Osteocyte (in vitro differentiated cells): ENCODE data around the gene CTDSP1. TPM values are rescaled to one million over a fixed set of nuclear protein-coding genes. Genes with fewer than 3 reads are reported as not detected.

Experiments
- DNase-seq: peaks from one replicate; pipeline ENCODE4 v3.0.0; 2021; ENCODE audit warnings: mixed read lengths; ENCODE audit not compliant: unreplicated experiment; ENCODE audit errors: extremely low spot score
- H3K27ac Mint-ChIP-seq: one replicate; pipeline ENCODE4 v1.8.0; 2021; ENCODE audit warnings: mild to moderate bottlenecking, mixed read lengths; ENCODE audit not compliant: unreplicated experiment
- H3K27me3 Mint-ChIP-seq: one replicate; pipeline ENCODE4 v1.8.0; 2021; ENCODE audit warnings: mixed read lengths; ENCODE audit not compliant: unreplicated experiment
- H3K36me3 Mint-ChIP-seq: one replicate; pipeline ENCODE4 v1.8.0; 2021; ENCODE audit warnings: mixed read lengths; ENCODE audit not compliant: unreplicated experiment
- H3K4me1 Mint-ChIP-seq: one replicate; pipeline ENCODE4 v1.8.0; 2021; ENCODE audit warnings: mixed read lengths; ENCODE audit not compliant: unreplicated experiment
- H3K4me3 Mint-ChIP-seq: one replicate; pipeline ENCODE4 v1.8.0; 2021; ENCODE audit warnings: mild to moderate bottlenecking, moderate library complexity, mixed read lengths; ENCODE audit not compliant: unreplicated experiment
- H3K9me3 Mint-ChIP-seq: one replicate; pipeline ENCODE4 v1.8.0; 2021; ENCODE audit warnings: mixed read lengths; ENCODE audit not compliant: unreplicated experiment
- total RNA-seq: library from RNA; stranded (reverse); gene quantifications from 2 replicates; pipeline ENCODE4 v1.2.1, GENCODE V29; 2021
- TF ChIP-seq, protein P1 (sequence below): fragments of 200-600 bp; sonication (generic); IDR thresholded peaks from 2 replicates; pipeline ENCODE4 v1.5.0; 2021; ENCODE audit warnings: antibody characterized with exemption, mild to moderate bottlenecking, moderate library complexity

Gene CTDSP1
- total RNA-seq, 1 donor from 2014 or later, result 131 TPM

DNA sequence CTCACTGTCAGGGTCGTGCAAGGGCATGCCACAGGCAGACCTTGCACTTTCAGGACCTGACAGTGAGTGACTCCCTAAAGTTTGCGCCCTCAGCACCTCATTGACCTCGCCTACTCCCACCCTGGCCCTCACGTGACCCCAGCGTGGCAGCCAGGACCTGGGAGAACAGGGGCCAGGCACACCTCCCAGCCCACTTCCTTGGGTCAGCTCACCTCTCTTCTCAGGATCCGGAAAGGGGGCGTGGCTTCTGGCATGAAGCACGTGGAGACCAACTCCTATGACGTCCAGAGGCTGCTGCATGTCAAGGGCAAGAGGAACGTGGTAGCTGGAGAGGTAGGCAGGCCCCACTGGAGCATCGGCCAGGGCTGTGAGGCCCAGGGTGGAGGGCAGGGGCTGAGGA, 28.1 kb downstream of the CTDSP1 start:
- TF ChIP-seq, protein P1, sequence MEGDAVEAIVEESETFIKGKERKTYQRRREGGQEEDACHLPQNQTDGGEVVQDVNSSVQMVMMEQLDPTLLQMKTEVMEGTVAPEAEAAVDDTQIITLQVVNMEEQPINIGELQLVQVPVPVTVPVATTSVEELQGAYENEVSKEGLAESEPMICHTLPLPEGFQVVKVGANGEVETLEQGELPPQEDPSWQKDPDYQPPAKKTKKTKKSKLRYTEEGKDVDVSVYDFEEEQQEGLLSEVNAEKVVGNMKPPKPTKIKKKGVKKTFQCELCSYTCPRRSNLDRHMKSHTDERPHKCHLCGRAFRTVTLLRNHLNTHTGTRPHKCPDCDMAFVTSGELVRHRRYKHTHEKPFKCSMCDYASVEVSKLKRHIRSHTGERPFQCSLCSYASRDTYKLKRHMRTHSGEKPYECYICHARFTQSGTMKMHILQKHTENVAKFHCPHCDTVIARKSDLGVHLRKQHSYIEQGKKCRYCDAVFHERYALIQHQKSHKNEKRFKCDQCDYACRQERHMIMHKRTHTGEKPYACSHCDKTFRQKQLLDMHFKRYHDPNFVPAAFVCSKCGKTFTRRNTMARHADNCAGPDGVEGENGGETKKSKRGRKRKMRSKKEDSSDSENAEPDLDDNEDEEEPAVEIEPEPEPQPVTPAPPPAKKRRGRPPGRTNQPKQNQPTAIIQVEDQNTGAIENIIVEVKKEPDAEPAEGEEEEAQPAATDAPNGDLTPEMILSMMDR, result no peak
- H3K36me3 Mint-ChIP-seq, result no peaks in the 10 kb centered on the region
- H3K27me3 Mint-ChIP-seq, result no peaks in the 10 kb centered on the region
- no peak overlapping the region for H3K4me3 Mint-ChIP-seq
- no peak for DNase-seq
- H3K27ac Mint-ChIP-seq, result no peak overlapping the region
- H3K4me1 Mint-ChIP-seq, result no peaks in the 10 kb centered on the region
- H3K9me3 Mint-ChIP-seq, result no peaks in the 10 kb centered on the region

DNA sequence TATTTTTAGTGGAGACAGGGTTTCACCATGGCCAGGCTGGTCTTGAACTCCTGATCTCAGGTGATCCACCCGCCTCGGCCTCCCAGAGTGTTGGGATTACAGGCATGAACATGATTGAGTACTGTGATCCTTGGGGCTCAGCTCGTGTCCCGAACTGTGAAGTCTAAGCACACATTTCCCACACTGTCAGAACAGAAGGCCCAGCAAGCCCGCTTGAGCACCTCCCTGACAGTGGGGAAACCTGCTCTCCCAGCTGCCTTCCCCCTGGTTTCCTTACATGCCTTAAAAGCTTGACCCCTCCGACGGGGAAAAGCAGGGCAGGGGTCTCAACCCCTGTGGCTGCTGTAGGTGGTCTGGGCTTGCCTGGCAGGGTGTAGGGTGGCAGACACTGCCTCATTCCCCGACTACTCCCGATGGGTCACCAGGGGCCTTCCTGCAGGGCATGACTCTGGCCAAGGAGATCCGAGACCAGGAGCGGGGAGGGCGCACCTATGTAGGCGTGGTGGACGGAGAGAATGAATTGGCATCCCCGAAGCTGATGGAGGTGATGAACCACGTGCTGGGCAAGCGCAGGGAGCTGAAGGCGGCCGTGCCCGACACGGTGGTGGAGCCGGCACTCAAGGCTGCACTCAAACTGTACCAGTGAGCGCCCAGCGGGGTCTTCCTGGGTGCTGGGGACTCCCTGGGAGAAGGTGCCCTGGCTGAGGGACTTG, 29.3 kb downstream of the CTDSP1 start:
- no peak for DNase-seq
- Mint-ChIP-seq H3K4me3 (no peak overlapping the region), H3K9me3 (no peaks in the 10 kb centered on the region), H3K27me3 (no peaks in the 10 kb centered on the region), H3K27ac (no peak overlapping the region), H3K4me1 (no peaks in the 10 kb centered on the region), H3K36me3 (no peaks in the 10 kb centered on the region)
- TF ChIP-seq, protein P1, result no peak

DNA sequence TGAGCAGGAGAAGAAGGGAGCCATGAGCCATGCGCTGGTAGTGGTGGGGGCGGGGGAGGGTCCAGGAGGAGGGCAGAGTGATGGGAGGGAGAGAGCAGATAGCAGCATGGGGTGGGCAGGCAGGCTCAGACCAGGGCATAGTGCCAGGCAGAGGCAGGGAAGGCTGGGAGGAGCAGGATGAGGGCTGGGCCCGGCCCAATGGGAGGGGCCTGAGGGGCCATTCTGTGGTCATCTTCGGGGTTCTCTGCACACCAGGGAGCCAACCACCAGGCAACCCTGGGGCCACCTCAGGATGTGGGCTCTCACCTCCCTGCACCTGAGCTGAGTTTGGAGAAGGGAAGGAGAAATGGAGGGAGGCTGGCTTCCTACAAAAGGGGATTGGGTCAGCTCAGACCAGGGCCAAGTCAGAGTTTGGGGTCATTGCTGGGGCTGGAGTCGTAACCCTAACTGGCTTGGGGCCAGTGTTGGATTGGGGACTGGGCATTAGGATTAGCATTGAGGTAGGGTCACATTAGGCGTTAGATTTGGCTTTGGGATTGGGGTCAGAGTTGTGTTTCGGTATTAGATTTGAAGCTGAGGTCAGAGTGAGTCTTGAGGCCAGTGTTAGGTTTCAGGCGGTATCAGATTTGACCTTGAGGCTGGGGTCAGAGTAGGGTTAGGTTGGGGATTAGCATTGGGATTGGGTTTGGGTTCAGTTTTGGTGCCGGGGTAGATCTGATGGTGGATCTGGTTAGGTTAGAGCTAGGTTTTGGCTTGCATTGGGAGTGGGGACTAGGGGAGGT, 30.4 kb downstream of the CTDSP1 start:
- DNase-seq, result no peak
- no peak overlapping the region for H3K27ac Mint-ChIP-seq
- no peaks in the 10 kb centered on the region for H3K36me3 Mint-ChIP-seq
- TF ChIP-seq, protein P1, result no peak
- H3K4me3 Mint-ChIP-seq, result no peak overlapping the region
- no peaks in the 10 kb centered on the region for H3K27me3 Mint-ChIP-seq
- H3K9me3 Mint-ChIP-seq, result no peaks in the 10 kb centered on the region
- no peaks in the 10 kb centered on the region for H3K4me1 Mint-ChIP-seq

DNA sequence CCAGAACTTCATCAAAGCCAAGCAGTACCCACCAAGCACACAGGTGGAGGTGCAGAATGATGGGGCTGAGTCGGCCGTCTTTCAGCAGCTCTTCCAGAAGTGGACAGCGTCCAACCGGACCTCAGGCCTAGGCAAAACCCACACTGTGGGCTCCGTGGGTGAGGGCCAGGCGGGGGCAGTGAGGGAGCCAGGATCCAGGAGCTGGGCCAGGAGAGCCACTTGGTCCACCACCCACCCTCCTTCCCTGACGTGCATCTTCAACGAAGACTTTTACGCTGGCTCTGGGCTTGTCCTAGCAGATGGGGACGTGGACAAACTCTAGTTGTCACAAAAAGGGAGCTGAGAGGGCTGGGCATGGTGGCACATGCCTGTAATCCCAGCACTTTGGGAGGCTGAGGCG, 31.1 kb downstream of the CTDSP1 start:
- Mint-ChIP-seq H3K36me3 (no peaks in the 10 kb centered on the region), H3K4me3 (no peak overlapping the region), H3K27me3 (no peaks in the 10 kb centered on the region), H3K27ac (no peak overlapping the region), H3K4me1 (no peaks in the 10 kb centered on the region), H3K9me3 (no peaks in the 10 kb centered on the region)
- TF ChIP-seq, protein P1, result no peak
- no peak for DNase-seq

DNA sequence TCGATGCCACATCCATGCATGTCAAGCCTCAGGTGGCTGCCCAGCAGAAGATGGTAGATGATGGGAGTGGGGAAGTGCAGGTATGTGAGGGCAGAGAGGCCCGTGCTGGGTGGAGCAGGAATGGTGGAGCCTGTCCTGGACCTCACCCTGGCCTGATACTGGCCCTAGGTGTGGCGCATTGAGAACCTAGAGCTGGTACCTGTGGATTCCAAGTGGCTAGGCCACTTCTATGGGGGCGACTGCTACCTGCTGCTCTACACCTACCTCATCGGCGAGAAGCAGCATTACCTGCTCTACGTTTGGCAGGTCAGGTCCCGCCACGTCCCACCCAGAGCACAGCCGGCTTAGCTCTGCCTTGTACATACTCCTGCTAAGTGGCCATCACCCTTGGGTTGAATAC, 32.2 kb downstream of the CTDSP1 start:
- TF ChIP-seq, protein P1, result no peak
- H3K27me3 Mint-ChIP-seq, result no peaks in the 10 kb centered on the region
- no peak overlapping the region for H3K27ac Mint-ChIP-seq
- H3K4me1 Mint-ChIP-seq, result no peaks in the 10 kb centered on the region
- H3K36me3 Mint-ChIP-seq, result no peaks in the 10 kb centered on the region
- no peaks in the 10 kb centered on the region for H3K9me3 Mint-ChIP-seq
- H3K4me3 Mint-ChIP-seq, result no peak overlapping the region
- DNase-seq, result no peak
